HL-60 (cell line): ENCODE data around the gene SYNGR4.

Experiments used
- DNase-seq, 2 experiments: peaks; one replicate each; pipeline ENCODE4 v3.0.0-alpha.2; 2010 to 2020; ENCODE audit warnings: low read depth in 1 of 2, low spot score in 1 of 2
- H3K27ac ChIP-seq: fragments of 250-450 bp; sonication (Bioruptor Pico); replicated peaks from 2 replicates; pipeline ENCODE4 v1.5.1; 2020; ENCODE audit warnings: mild to moderate bottlenecking, moderate library complexity
- H3K27me3 ChIP-seq: fragments of 250-450 bp; sonication (Bioruptor Pico); 2 replicates; pipeline ENCODE4 v1.5.1; 2021; ENCODE audit warnings: mild to moderate bottlenecking, moderate library complexity; ENCODE audit not compliant: insufficient read depth, poor library complexity, severe bottlenecking
- H3K4me3 ChIP-seq: replicated peaks from 2 replicates; pipeline ENCODE4 v1.5.1; 2011; ENCODE audit warnings: mild to moderate bottlenecking, control low read depth, low read length; ENCODE audit not compliant: insufficient read depth
- GABPA ChIP-seq: IDR thresholded peaks from 2 replicates; pipeline ENCODE4 v1.6.1; 2012; ENCODE audit warnings: low read depth
- POLR2AphosphoS5 ChIP-seq: IDR thresholded peaks from 2 replicates; pipeline ENCODE4 v1.6.1; 2012; ENCODE audit warnings: low read depth
- SPI1 ChIP-seq: IDR thresholded peaks from 2 replicates; pipeline ENCODE4 v1.6.1; 2012; ENCODE audit warnings: low read depth, mild to moderate bottlenecking, borderline replicate concordance
- TF ChIP-seq, protein P1 (sequence below): IDR thresholded peaks from 2 replicates; pipeline ENCODE4 v1.6.1; 2012; ENCODE audit warnings: low read depth; ENCODE audit not compliant: insufficient replicate concordance
- TF ChIP-seq, protein P2 (sequence below): IDR thresholded peaks from one replicate; pipeline ENCODE4 v1.5.1; 2011; ENCODE audit warnings: low read length, control low read depth, inconsistent platforms; ENCODE audit not compliant: insufficient read depth

The SYNGR4 gene

DNA sequence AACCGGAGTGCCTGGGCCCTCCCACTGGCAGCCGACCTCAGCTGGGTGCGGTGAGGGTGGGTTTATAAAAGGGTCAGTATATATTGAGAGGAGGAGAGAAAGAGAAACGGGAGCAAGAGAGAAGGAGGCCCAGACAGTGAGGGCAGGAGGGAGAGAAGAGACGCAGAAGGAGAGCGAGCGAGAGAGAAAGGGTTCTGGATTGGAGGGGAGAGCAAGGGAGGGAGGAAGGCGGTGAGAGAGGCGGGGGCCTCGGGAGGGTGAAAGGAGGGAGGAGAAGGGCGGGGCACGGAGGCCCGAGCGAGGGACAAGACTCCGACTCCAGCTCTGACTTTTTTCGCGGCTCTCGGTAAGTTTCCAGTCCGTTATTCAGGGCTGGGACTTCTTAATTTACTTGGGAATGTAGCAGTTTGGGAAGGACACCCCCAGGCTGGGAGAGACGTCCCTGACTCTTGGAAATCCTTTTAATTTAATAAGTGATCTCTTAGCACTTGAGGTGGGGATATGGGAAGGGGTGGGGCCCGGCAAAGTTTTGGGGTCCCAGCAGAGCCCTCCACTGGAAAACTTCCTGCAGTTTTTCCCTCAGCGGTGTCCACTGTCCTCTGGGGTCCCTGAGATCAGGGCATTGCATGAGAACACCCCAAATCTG, 38.8 kb upstream of the SYNGR4 start, which contains the start of gene EMP3:
TSS of gene EMP3 (plus strand) at position 288 of the 646 bp plus-strand sequence. CDS start 1,293 bp downstream, outside the sequence.
- DNase-seq, result peak; percentile 73 to 88
- Histone ChIP-seq H3K27ac (peak within 1 kb of the TSS; percentile 82), H3K4me3 (peak within 1 kb of the TSS; percentile 53), H3K27me3 (no peaks in the 10 kb centered on the region)
- TF ChIP-seq, protein P1, sequence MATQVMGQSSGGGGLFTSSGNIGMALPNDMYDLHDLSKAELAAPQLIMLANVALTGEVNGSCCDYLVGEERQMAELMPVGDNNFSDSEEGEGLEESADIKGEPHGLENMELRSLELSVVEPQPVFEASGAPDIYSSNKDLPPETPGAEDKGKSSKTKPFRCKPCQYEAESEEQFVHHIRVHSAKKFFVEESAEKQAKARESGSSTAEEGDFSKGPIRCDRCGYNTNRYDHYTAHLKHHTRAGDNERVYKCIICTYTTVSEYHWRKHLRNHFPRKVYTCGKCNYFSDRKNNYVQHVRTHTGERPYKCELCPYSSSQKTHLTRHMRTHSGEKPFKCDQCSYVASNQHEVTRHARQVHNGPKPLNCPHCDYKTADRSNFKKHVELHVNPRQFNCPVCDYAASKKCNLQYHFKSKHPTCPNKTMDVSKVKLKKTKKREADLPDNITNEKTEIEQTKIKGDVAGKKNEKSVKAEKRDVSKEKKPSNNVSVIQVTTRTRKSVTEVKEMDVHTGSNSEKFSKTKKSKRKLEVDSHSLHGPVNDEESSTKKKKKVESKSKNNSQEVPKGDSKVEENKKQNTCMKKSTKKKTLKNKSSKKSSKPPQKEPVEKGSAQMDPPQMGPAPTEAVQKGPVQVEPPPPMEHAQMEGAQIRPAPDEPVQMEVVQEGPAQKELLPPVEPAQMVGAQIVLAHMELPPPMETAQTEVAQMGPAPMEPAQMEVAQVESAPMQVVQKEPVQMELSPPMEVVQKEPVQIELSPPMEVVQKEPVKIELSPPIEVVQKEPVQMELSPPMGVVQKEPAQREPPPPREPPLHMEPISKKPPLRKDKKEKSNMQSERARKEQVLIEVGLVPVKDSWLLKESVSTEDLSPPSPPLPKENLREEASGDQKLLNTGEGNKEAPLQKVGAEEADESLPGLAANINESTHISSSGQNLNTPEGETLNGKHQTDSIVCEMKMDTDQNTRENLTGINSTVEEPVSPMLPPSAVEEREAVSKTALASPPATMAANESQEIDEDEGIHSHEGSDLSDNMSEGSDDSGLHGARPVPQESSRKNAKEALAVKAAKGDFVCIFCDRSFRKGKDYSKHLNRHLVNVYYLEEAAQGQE, result no peak
- TF ChIP-seq POLR2AphosphoS5 (peak; percentile 74; the same call in 1 of the 2 replicates), SPI1 (peak; percentile 91)

DNA sequence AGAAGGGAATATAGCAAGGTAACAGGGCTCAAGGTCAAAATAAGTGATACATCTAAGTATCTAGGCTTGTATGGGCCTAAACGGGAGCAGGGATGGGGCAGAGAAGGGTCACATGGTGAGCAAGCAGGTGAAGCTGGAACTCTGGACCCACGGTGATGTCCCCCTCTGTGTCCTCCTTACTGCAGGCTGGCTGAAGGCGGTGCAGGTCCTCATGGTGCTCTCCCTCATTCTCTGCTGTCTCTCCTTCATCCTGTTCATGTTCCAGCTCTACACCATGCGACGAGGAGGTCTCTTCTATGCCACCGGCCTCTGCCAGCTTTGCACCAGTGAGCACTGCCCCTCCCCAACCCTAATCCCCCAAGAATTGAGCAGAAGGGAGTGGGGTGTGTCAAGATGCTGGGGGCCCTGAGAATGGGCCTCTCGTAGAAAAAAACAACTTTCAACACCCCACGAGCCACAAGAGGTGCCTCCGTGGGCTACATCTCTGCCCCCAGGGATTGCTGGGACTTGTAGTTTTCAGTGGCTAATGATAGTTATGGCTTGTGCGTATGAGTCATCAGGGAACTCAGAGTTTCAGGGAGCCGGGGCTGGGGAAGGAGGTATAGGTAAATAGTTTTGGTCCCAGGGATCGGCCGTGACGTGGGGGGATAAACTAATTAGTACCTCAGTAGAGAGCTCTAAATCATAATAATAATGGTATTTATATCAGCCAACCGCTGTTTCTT, 34.8 kb upstream of the SYNGR4 start:
- H3K27ac ChIP-seq, result peak overlapping the region; percentile 80
- TF ChIP-seq GABPA (no peak), SPI1 (no peak), POLR2AphosphoS5 (no peak)
- TF ChIP-seq, protein P2, sequence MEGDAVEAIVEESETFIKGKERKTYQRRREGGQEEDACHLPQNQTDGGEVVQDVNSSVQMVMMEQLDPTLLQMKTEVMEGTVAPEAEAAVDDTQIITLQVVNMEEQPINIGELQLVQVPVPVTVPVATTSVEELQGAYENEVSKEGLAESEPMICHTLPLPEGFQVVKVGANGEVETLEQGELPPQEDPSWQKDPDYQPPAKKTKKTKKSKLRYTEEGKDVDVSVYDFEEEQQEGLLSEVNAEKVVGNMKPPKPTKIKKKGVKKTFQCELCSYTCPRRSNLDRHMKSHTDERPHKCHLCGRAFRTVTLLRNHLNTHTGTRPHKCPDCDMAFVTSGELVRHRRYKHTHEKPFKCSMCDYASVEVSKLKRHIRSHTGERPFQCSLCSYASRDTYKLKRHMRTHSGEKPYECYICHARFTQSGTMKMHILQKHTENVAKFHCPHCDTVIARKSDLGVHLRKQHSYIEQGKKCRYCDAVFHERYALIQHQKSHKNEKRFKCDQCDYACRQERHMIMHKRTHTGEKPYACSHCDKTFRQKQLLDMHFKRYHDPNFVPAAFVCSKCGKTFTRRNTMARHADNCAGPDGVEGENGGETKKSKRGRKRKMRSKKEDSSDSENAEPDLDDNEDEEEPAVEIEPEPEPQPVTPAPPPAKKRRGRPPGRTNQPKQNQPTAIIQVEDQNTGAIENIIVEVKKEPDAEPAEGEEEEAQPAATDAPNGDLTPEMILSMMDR, result no peak
- TF ChIP-seq, protein P1, result no peak
- DNase-seq, result peak; percentile 45 to 46
- no peak overlapping the region for H3K4me3 ChIP-seq
- no peaks in the 10 kb centered on the region for H3K27me3 ChIP-seq

DNA sequence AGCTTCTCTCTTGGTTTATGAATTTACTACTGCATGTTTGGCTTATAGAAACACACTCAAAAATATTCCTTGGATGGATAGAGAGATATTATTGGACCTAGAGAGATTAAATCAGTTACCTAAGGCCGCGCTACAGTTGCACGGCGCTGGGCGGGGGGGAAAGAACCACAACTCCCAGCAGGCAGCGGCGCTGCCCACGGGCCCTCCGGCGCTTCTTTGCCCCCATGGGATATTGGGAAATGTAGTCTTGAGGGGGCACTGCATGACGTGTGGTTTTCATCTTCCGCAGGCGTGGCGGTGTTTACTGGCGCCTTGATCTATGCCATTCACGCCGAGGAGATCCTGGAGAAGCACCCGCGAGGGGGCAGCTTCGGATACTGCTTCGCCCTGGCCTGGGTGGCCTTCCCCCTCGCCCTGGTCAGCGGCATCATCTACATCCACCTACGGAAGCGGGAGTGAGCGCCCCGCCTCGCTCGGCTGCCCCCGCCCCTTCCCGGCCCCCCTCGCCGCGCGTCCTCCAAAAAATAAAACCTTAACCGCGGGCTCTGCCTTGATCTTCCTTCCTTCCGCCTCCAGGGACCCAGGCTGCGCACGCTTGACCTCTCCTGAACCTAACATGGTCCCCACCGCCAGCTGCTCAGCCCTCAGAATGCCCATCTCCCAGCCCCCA, 34.0 kb upstream of the SYNGR4 start:
- Histone ChIP-seq H3K27me3 (no peaks in the 10 kb centered on the region), H3K4me3 (peak overlapping the region; percentile 38), H3K27ac (peak overlapping the region; percentile 80)
- TF ChIP-seq GABPA (no peak), POLR2AphosphoS5 (peak; percentile 50; the same call in 1 of the 2 replicates)
- TF ChIP-seq, protein P2, result no peak
- TF ChIP-seq, protein P1, result no peak
- DNase-seq, result peak; percentile 93 to 94
